Measurements from ENCODE around the gene CD47.

- TF ChIP-seq CTCF (IDR thresholded peaks at IDR 0.05) (no peak), POLR2A (IDR thresholded peaks at IDR 0.05) (no peak)
These were observed 1.7 kb upstream of the CD47 start for GRCh38 chr3:108092501-108092900.
